LNCAP (cell line): Measurements from ENCODE around the gene KRTAP3-3.

Experiments used
- TF ChIP-seq, protein P1 (sequence below): fragments of 450-650 bp; IDR thresholded peaks from 2 replicates; pipeline ENCODE4 v1.5.1; 2017; ENCODE audit warnings: mild to moderate bottlenecking

The KRTAP3-3 gene

DNA sequence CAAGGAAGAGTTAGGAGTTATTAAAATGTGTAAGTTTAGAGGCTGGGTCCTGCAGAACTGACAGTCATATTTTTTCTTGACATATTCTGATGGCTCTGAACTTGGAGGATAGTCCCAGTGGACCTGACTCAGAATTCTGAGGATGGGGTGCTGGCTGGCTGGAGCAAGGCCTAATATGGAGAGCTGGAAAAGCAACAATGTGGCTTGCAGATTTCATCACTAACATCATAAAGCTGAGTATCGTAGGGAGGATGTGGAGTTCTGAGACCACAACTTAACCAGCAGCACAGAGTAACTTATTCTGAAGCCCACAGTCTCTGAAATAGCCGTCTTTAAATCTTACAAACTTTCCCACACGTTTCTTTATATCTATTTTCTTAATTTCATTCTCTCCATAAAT lies 30.7 kb upstream of the KRTAP3-3 start:
- TF ChIP-seq, protein P1, sequence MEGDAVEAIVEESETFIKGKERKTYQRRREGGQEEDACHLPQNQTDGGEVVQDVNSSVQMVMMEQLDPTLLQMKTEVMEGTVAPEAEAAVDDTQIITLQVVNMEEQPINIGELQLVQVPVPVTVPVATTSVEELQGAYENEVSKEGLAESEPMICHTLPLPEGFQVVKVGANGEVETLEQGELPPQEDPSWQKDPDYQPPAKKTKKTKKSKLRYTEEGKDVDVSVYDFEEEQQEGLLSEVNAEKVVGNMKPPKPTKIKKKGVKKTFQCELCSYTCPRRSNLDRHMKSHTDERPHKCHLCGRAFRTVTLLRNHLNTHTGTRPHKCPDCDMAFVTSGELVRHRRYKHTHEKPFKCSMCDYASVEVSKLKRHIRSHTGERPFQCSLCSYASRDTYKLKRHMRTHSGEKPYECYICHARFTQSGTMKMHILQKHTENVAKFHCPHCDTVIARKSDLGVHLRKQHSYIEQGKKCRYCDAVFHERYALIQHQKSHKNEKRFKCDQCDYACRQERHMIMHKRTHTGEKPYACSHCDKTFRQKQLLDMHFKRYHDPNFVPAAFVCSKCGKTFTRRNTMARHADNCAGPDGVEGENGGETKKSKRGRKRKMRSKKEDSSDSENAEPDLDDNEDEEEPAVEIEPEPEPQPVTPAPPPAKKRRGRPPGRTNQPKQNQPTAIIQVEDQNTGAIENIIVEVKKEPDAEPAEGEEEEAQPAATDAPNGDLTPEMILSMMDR, result no peak

DNA sequence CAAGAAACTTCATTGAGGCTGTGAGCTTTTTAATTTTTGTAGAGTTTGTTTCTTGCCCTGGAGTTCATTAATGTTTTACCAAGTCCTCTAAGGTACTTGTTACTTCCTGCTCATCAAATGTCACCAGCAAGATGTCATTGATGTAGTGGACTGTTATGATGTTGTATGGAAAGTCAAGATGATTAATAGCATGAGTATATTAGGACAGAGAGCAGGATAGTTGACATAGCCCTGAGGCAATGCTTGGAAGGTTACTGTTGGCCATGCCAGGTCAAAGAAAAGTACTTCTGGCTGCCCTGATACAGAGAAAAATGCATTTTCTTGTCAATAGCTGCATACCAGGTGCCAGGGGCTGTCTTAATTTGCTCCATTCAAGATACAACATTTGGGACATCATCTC lies 26.4 kb upstream of the KRTAP3-3 start:
- TF ChIP-seq, protein P1, result no peak

DNA sequence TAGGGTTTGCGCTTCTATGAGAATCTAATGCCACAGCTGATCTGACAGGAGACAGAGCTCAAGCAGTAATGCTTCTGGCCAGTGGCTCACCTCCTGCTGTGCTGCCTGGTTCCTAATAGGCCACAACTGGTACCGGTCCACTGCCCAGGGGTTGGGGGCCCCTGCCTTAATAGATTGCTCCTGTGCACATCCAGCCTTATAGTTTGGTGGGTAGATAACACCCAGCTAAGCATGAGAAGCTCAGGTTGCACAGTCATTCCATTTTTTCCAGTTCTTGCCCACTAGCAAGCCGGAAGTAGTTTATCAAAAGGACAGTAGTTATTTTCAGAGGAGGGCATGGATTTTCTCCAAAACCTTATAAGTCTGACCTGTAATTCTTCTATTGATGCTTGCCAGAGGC lies 25.5 kb upstream of the KRTAP3-3 start:
- TF ChIP-seq, protein P1, result no peak

DNA sequence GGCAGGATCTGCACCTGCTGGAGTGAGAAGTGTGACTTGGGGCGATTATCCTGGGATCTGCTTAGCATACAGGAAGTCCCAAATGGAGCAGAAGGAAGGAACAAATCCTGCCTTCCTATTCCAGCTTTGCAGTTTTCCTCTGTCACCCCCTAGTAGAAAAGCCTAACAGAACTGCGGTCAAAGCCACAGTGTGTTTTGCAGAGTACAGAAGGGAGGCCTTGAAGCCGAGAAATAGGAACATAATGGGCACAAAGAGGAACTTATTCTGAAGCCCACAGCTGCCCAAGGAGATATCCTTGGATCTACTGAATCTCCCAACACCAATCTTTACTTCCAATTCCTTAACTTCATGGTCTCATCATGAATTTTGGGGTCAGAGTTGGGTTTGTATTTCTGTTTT lies 24.6 kb upstream of the KRTAP3-3 start:
- TF ChIP-seq, protein P1, result no peak

DNA sequence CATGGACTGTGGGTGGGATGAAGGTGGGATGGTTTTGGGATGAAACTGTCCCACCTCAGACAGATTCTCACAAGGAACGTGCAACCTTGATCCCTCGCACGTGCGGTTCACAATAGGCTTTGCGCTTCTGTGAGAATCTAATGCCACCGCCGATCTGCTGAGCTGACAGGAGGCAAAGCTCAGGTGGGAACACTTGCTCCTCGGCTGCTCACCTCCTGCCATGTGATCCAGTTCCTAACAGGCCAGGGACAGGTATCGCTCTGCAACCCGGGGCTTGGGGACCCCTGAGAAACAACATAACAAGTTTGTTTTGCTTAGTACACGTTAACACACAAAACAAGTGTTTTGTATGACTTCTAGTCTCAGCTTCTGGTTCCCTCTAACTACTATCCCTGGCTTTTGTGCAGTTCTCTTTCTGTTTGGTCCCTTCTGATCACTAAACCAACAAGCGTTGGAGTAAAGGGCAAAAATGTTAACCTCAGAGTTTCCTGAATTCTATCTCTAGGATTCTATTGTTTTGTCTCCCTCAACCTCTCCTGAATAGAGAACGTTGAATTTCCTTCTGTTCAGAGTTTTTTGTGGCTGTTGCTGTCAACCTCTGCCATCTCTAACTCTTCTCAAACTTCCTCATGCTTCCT lies 22.7 kb upstream of the KRTAP3-3 start:
- TF ChIP-seq, protein P1, result no peak

DNA sequence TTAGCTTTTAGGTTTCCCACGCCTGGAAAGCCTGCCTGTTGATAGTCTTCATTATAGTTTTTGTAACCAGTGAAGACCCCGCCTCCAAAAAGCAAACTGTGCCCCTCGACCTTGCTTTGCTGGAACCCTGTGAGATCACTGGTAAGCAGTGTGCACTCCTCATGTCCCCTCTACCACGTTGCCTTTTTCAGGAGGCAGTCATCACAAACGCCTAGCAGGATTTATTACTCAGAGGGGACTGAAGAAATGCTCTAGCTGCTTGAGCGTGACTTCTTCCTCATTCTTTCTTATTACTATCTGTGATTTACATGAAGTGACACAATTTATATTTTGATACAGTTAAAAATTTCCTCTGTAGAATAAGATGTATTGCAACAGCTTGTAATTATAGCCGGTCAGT lies 21.5 kb upstream of the KRTAP3-3 start:
- TF ChIP-seq, protein P1, result no peak

DNA sequence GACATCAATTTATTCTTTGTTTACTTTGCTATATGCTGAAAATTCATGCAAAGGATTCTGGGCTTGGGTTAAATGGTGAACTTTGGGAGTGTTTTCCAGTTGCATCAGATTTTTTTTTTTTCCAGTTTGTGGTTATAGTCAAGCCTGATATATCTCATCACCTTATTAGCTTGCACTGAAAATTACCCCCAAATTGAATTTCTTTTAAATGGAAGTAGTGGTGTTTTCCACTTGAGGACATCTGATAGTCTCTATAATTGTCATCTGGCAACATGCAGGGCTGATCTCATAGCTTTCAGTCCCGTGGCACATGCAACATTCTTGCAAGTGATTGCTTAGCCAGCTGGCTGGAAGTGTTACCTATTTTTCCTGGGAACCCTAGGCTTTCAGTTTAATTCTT lies 19.6 kb upstream of the KRTAP3-3 start:
- TF ChIP-seq, protein P1, result no peak

DNA sequence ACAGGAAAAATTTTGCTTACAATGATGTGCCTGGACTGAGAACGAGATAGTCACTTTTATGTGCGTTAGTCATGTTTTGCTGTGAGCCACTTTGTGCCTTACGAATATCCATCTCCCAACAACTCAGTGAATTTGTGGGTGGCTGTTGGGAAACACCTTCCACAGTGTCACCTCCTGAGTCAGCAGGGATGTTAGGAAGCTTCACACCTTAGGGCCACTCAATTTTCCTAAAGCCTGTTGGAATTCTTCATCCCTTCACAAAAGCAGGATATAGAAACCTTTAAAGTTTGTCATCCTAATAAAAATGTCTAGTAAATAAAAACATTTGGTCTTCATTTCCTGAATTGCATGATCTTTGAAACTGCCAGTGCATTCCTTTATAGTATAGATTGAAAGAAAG lies 19.2 kb upstream of the KRTAP3-3 start:
- TF ChIP-seq, protein P1, result no peak
